ENCODE measurements around the gene NODAL.

Gene NODAL

GRCh38 chr10:70417568-70417967 lies 23.9 kb downstream of the NODAL start:
- H3K4me3 ChIP-seq (replicated peaks; ENCODE audit: low read depth, low read length) = no peak overlapping the region
- no peak for DNase-seq (ENCODE audit: low read depth)
- TF ChIP-seq CTCF (IDR thresholded peaks at IDR 0.05; ENCODE audit: low read length, missing control alignments) = no peak

DNA sequence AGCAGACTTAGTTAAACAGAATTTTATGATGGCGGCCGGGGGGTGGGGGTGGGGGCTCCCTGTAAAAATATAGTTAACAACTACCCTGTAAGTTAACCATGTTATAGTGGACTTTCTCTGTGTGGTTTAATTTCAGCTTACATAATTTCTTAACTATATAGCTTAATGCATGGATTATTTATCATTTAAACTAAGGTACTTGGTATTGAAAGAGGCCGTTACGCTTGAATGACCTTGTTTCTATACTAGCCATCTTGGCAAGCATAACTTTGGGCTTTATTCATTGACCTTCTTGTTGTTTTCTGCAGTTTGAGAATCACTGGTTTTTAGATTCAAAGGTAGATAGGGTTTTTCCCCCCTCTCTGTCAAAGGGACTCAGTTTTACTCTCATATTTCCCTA lies 29.1 kb downstream of the NODAL start:
- no peak for TF ChIP-seq CTCF (IDR thresholded peaks at IDR 0.05; ENCODE audit: low read length, missing control alignments)
- no peak for DNase-seq (ENCODE audit: low read depth)
- H3K4me3 ChIP-seq (replicated peaks; ENCODE audit: low read depth, low read length) = no peak overlapping the region

- no peak for DNase-seq (ENCODE audit: low read depth)
Measured at GRCh38 chr10:70410608-70411007, 30.9 kb downstream of the NODAL start.

GRCh38 chr10:70409772-70410171 lies 31.7 kb downstream of the NODAL start:
- DNase-seq (ENCODE audit: low read depth) = no peak
- no peak overlapping the region for H3K4me3 ChIP-seq (replicated peaks; ENCODE audit: low read depth, low read length)
- no peak for TF ChIP-seq CTCF (IDR thresholded peaks at IDR 0.05; ENCODE audit: low read length, missing control alignments)

More at GRCh38 chr10:70410608-70411007, 30.9 kb downstream of the NODAL start:
- no peak for TF ChIP-seq CTCF (IDR thresholded peaks at IDR 0.05; ENCODE audit: low read length, missing control alignments)
- no peak overlapping the region for H3K4me3 ChIP-seq (replicated peaks; ENCODE audit: low read depth, low read length)

DNA sequence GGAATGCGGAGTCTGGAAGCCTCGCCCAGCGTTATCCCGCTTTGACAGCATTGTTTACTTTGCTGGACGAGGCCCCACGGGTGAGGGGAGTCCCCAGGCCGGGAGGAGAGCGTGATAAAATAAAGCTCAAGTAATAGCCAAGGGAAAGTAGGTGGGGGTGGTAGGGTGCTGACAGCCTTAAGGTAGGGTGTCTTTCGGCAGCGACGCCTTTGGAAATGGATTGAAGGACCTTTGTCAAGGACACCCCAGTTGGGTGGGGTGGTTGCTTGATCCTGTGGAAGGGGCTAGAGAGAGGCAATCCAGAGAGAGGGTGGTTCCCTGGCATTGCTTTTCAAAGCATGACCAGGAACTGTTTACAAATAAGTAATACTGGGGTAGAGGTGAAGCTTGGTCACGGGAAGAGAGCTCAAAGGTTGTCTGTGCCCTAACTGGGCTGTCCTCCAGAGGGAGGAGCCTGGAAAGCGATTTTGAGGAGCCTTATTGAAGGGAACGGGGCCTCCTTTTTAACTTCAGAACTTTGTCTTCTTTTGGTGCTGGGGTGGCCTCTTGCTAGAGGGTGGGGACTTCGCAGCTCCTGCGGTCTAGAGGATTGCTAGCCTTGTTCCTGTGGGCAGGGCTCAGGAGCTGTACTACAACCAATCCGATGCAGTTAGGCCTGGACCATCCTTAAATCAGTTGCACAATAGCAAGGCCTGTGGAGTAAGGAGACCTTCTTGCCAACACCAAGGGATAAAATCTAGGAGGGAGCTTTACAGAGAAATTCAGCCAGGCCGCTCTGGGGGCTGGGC lies 36.2 kb downstream of the NODAL start:
- no peak for TF ChIP-seq CTCF (IDR thresholded peaks at IDR 0.05; ENCODE audit: low read length, missing control alignments)
- H3K4me3 ChIP-seq (replicated peaks; ENCODE audit: low read depth, low read length) = peak overlapping the region; percentile 90
- DNase-seq (ENCODE audit: low read depth) = peak; percentile 98

DNA sequence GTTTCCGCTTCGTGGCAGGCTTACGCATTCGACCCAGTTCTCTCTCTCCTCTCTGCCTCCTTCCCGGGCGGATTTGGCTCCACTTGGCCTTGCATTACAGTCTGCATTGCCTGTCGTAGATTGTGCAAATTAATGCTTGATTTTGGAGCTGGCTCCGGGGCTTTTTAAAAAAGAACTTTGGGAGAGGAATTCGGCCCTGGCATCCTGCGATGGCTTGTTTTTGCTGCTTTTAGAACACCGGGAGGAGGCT lies 36.8 kb downstream of the NODAL start:
- no peak for DNase-seq (ENCODE audit: low read depth)
- TF ChIP-seq CTCF (IDR thresholded peaks at IDR 0.05; ENCODE audit: low read length, missing control alignments) = no peak
- peak overlapping the region; percentile 90 for H3K4me3 ChIP-seq (replicated peaks; ENCODE audit: low read depth, low read length)
